Cardiac muscle cell (in vitro differentiated cells and primary cell): ENCODE measurements around the gene SGO2. TPM values are rescaled to one million over a fixed set of nuclear protein-coding genes. Genes with fewer than 3 reads are reported as not detected.

Source experiments
- DNase-seq, 2 donors: peaks; one replicate each; pipeline versions ENCODE4 v3.0.0 to v3.0.0-alpha.2; 2010 to 2017; ENCODE audit warnings: low read depth in 1 of 2, low spot score in 1 of 2
- H3K27ac ChIP-seq: fragments of 200-600 bp; sonication (generic); 2 replicates; pipeline ENCODE4 v1.5.1; 2016
- H3K27me3 ChIP-seq: fragments of 200-600 bp; sonication (generic); 2 replicates; pipeline ENCODE4 v1.6.0; 2016; ENCODE audit warnings: control low read depth
- H3K36me3 ChIP-seq: fragments of 200-600 bp; sonication (generic); 2 replicates; pipeline ENCODE4 v1.5.1; 2016; ENCODE audit warnings: control low read depth
- H3K4me1 ChIP-seq: fragments of 200-600 bp; sonication (generic); 2 replicates; pipeline ENCODE4 v1.8.1; 2017; ENCODE audit warnings: low read depth, mild to moderate bottlenecking, mixed run types
- H3K4me3 ChIP-seq: fragments of 200-600 bp; sonication (generic); 2 replicates; pipeline ENCODE4 v1.5.1; 2016; ENCODE audit warnings: mild to moderate bottlenecking
- H3K9me3 ChIP-seq: fragments of 200-600 bp; sonication (generic); 2 replicates; pipeline ENCODE4 v1.5.1; 2017; ENCODE audit warnings: low read depth, mild to moderate bottlenecking, control low read depth
- CTCF ChIP-seq: IDR thresholded peaks from 2 replicates; pipeline ENCODE4 v1.5.1; 2012; ENCODE audit warnings: low read depth, mild to moderate bottlenecking, low read length
- polyA plus RNA-seq: library from polyadenylated mRNA; unstranded; fragments of >200 nt; fragmentation: Nextera tagmentation; extraction: Ambion mirVana; gene quantifications from 2 replicates; pipeline ENCODE4 v1.2.1, GENCODE V29; 2016
- total RNA-seq: library from RNA; depleted of rRNA; stranded (reverse); fragments of >200 nt; gene quantifications from 2 replicates; pipeline ENCODE4 v1.2.3, GENCODE V29; 2016

The SGO2 gene
- total and polyA plus RNA-seq, 2 experiments from 2014 or later, result 8.1 to 13.9 TPM

GRCh38 chr2:200592406-200593075 lies 66.5 kb downstream of the SGO2 start:
- Histone ChIP-seq H3K27ac (no peak overlapping the region), H3K9me3 (no peaks in the 10 kb centered on the region), H3K4me3 (no peak overlapping the region), H3K36me3 (no peaks in the 10 kb centered on the region), H3K4me1 (no peaks in the 10 kb centered on the region), H3K27me3 (no peaks in the 10 kb centered on the region)
- TF ChIP-seq CTCF, result no peak
- peak; percentile 58 to 79 for DNase-seq

GRCh38 chr2:200593905-200594304 lies 67.9 kb downstream of the SGO2 start:
- no peak for TF ChIP-seq CTCF
- Histone ChIP-seq H3K9me3 (no peaks in the 10 kb centered on the region), H3K27me3 (no peaks in the 10 kb centered on the region), H3K27ac (no peak overlapping the region), H3K4me3 (no peak overlapping the region), H3K36me3 (no peaks in the 10 kb centered on the region), H3K4me1 (no peaks in the 10 kb centered on the region)
- DNase-seq, result no peak

GRCh38 chr2:200595913-200596312 lies 69.9 kb downstream of the SGO2 start:
- H3K36me3 ChIP-seq, result no peaks in the 10 kb centered on the region
- H3K4me3 ChIP-seq, result no peak overlapping the region
- no peak overlapping the region for H3K27ac ChIP-seq
- H3K27me3 ChIP-seq, result no peaks in the 10 kb centered on the region
- no peaks in the 10 kb centered on the region for H3K4me1 ChIP-seq
- DNase-seq, result no peak
- no peaks in the 10 kb centered on the region for H3K9me3 ChIP-seq
- TF ChIP-seq CTCF, result no peak

- no peaks in the 10 kb centered on the region for H3K36me3 ChIP-seq
- no peak overlapping the region for H3K27ac ChIP-seq
- H3K4me1 ChIP-seq, result no peaks in the 10 kb centered on the region
- no peak for DNase-seq
- no peaks in the 10 kb centered on the region for H3K9me3 ChIP-seq
- H3K27me3 ChIP-seq, result no peaks in the 10 kb centered on the region
- H3K4me3 ChIP-seq, result no peak overlapping the region
- TF ChIP-seq CTCF, result no peak
Measured at GRCh38 chr2:200596774-200597570, 71.0 kb downstream of the SGO2 start.

- Histone ChIP-seq H3K27me3 (no peaks in the 10 kb centered on the region), H3K4me1 (no peaks in the 10 kb centered on the region), H3K27ac (no peak overlapping the region), H3K36me3 (no peaks in the 10 kb centered on the region), H3K9me3 (no peaks in the 10 kb centered on the region), H3K4me3 (no peak overlapping the region)
- no peak for TF ChIP-seq CTCF
- no peak for DNase-seq
Measured at GRCh38 chr2:200599206-200599605, 73.2 kb downstream of the SGO2 start.
